Astrocyte of the cerebellum (primary cell): ENCODE measurements around the gene CDK5RAP1.

Source experiments
- DNase-seq: peaks from one replicate; pipeline ENCODE4 v3.0.0-alpha.2; 2011; ENCODE audit warnings: low read depth
- H3K4me3 ChIP-seq: 2 replicates; pipeline ENCODE4 v1.5.1; 2011; ENCODE audit warnings: mild to moderate bottlenecking, low read depth, low read length, moderate library complexity
- in situ Hi-C: cut with HindIII; loops from 2 replicates; pipeline ENCODE4 v1.10.0; 2017; ENCODE audit warnings: low sequenced_read_pairs
- TF ChIP-seq, protein P1 (sequence below): IDR thresholded peaks from 2 replicates; pipeline ENCODE4 v1.5.1; 2012; ENCODE audit warnings: low read length, low read depth, moderate library complexity, mild to moderate bottlenecking; ENCODE audit errors: missing control alignments

CDK5RAP1 gene

DNA sequence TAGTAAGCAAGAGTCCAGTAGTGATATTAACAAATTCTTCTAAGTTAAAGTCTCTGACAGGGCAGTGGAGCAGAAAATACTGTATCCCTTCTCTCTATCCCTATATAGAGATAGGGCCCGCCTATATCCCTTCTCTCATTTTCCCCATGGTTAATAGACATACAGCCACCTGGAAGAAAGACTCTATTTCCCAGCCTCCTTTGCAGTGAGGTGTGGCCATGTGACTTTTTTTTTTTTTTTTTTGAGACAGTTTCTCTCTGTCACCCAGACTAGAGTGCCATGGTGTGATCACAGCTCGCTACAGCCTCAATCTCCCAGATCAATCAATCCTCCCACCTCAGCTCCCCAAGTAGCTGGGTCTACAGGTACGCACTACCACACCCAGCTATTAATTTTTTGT, 16.7 kb upstream of the CDK5RAP1 start:
- in situ Hi-C loops = no loop called here
- TF ChIP-seq, protein P1, sequence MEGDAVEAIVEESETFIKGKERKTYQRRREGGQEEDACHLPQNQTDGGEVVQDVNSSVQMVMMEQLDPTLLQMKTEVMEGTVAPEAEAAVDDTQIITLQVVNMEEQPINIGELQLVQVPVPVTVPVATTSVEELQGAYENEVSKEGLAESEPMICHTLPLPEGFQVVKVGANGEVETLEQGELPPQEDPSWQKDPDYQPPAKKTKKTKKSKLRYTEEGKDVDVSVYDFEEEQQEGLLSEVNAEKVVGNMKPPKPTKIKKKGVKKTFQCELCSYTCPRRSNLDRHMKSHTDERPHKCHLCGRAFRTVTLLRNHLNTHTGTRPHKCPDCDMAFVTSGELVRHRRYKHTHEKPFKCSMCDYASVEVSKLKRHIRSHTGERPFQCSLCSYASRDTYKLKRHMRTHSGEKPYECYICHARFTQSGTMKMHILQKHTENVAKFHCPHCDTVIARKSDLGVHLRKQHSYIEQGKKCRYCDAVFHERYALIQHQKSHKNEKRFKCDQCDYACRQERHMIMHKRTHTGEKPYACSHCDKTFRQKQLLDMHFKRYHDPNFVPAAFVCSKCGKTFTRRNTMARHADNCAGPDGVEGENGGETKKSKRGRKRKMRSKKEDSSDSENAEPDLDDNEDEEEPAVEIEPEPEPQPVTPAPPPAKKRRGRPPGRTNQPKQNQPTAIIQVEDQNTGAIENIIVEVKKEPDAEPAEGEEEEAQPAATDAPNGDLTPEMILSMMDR = no peak
- no peak for DNase-seq
- no peak overlapping the region for H3K4me3 ChIP-seq

DNA sequence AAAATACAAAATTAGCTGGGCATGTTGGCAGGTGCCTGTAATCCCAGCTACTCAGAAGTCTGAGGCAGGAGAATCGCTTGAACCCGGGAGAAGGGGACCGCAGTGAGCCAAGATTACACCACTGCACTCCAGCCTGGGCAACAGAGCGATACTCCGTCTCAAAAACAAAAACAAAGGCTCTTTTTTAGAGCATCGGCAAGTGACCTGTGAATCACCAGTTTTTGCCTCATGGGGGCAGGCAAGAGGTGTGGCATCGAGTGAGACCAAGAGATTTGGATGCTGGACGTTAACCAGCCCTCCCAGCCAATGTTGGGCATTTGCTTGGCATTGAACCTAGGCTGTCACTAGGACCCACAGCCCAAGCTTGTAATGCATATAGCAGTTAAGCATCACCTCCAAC, 14.6 kb upstream of the CDK5RAP1 start:
- in situ Hi-C loops = no loop called here
- TF ChIP-seq, protein P1 = peak; percentile 58
- no peak overlapping the region for H3K4me3 ChIP-seq
- DNase-seq = no peak

DNA sequence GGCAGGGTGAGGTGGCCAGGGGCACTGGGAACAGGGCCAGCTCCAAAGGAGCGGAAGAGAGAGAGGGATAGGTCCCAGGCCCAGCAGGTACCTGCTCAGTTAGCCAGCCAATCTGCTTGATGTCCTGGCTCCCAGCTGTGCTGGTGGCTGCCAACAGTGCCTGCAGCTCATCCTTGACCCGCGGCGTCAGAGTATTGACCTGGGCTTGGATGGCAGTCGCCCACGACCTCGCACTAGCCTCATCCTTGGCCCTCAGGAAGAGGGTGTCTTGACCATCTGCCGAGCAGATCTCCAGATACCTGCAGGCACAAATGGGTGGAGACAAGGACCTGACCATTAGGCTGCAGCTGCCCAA, 11.1 kb upstream of the CDK5RAP1 start:
- no peak for DNase-seq
- in situ Hi-C loops = no loop called here
- no peak overlapping the region for H3K4me3 ChIP-seq
- TF ChIP-seq, protein P1 = no peak

DNA sequence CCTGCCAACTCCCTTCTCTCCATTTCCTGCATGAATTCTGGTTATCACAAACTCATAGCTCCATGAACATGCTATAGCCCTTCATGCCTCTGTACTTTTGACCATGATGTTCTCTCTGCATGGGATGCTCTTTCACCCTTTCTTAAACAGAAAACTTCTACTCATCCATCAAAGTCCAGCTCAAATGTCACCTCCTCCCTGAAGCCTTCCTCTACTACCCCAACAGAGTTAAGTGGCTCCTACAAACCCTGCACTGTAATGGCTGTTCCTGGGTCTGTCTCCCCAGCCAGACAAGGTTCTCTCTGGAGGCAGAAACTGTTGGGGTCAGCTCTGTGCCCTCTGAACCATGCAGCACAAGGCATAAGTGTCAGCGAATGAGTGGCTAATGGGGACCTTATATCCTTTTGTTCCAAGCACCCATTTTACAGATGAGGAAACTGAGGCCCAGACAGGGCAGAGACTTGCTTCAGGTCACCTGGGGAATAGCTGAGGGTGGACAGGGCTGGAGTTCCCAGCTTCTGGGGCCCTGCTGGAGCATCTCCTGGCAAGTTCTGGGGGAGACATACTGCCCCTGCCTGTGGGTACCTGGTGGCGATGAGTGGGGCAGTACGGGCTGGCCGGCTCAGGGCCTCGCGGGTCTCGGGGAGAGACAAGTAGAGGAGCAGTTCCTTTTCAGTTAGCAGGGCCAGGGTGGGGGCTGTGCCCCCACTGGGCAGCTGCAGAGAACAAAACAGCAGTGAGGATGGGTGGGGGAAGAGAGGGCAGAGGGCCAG, 10.6 kb upstream of the CDK5RAP1 start:
- TF ChIP-seq, protein P1 = no peak
- DNase-seq = no peak
- in situ Hi-C loops = no loop called here
- no peak overlapping the region for H3K4me3 ChIP-seq

DNA sequence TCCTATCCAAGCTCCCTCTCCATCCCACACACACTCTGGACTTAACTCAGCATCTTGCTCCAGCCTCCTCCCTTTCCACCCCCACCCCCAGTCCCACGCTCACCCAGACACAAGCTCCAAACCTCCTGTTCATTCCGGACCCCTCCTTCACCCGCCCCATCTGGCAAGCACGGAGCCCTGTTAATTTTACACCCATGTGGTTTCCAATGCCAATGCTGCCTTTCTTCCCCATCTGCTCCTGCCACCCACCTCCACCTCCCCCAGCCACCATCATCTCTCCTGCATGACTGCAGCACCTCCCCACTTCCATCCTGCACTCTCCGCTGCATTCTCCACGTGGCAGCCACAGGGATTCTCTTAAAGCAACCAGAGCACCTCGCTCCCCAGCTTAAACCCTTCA, 9.9 kb upstream of the CDK5RAP1 start:
- DNase-seq = no peak
- in situ Hi-C loops = no loop called here
- H3K4me3 ChIP-seq = no peak overlapping the region
- TF ChIP-seq, protein P1 = no peak

DNA sequence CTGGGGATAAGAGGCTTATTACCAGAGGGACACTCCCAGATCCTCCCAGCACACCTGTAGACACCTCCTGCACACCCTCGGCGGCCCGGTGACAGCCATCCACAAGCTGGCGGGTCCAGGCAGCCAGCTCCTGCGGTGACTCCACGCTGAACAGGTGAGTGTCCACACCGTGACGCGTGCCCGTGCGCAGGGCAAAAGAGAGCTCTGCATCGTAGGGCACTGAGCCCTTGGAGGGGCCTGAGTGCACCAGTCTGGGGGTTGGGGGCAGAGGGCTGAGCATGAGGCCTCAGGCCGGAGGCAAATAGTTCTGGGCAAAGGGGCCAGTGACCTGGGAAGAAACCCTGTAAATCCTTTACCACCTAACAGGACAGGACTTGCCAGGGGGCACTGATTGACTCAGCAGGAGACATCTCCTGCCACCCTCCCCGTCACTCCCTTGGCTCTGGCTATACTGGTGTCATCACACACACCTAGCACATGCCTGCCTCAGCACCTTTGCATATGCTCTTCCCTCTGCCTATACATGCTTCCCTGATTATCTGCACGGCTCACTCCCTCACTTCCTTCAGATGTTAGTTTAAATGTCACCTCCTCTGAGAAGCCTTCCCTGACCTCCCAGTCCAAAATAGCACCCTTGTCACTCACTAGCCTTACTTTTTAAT, 8.9 kb upstream of the CDK5RAP1 start:
- in situ Hi-C loops = no loop called here
- H3K4me3 ChIP-seq = no peak overlapping the region
- TF ChIP-seq, protein P1 = no peak
- DNase-seq = no peak
